HCT116 (cell line): ENCODE measurements around the gene DOCK1. TPM values are rescaled to one million over a fixed set of nuclear protein-coding genes. Genes with fewer than 3 reads are reported as not detected.

Experiments
- ATAC-seq: fragments of 200-7000 bp; cut with Tn5 transposase; 2 replicates; pipeline ENCODE4 v1.9.1; 2020; ENCODE audit warnings: mild to moderate bottlenecking, moderate library complexity
- BruUV-seq: library from RNA; stranded (reverse); fragments of 400-500 nt; replicated peaks from 2 replicates; lab custom pipeline; 2021; lab: Mats Ljungman, UMichigan
- CTCF ChIA-PET: fragments of 300-600 bp; sonication (Branson Sonifier 250); formaldehyde crosslinking; loops from one replicate; lab custom pipeline; 2021; ENCODE audit warnings: antibody characterized with exemption; lab: Charles Lee
- POLR2A ChIA-PET: fragments of 300-600, 350-600 bp; sonication (Branson Sonifier 250); formaldehyde crosslinking; loops from one replicate; lab custom pipeline; 2021; ENCODE audit warnings: antibody characterized with exemption; lab: Charles Lee
- RAD21 ChIA-PET, 2 experiments: fragments of 300-600 bp; sonication (Branson Sonifier 250); formaldehyde crosslinking; loops; one replicate each; lab custom pipeline; 2023; ENCODE audit warnings: low total read pairs in 2 of 2; ENCODE audit not compliant: uncharacterized antibody in 2 of 2, unreplicated experiment in 2 of 2, low non-redundant PET in 1 of 2; lab: Charles Lee
- DNase-seq: peaks from one replicate; pipeline ENCODE4 v3.0.0-alpha.2; 2010; ENCODE audit warnings: low read depth, low spot score
- H2AFZ ChIP-seq: fragments of 200-600 bp; shearing (Covaris generic), sonication (generic); 2 replicates; pipeline ENCODE4 v1.6.1; 2017; ENCODE audit warnings: low read depth, mixed run types, mixed read lengths, antibody characterized with exemption, low read length; ENCODE audit not compliant: poor library complexity, severe bottlenecking
- H3K27ac ChIP-seq: 2 replicates; pipeline ENCODE4 v1.5.1; 2012; ENCODE audit warnings: low read depth, low read length
- H3K27me3 ChIP-seq: fragments of 200-600 bp; sonication (generic); 2 replicates; pipeline ENCODE4 v1.6.1; 2016; ENCODE audit warnings: mixed run types, low read length, mixed read lengths; ENCODE audit not compliant: insufficient read depth
- H3K36me3 ChIP-seq, 2 experiments: fragments of 200-500 bp in 1 of 2; fragments of 200-600 bp in 1 of 2; sonication (Bioruptor generic) in 1 of 2; sonication (generic) in 1 of 2; 2 replicates each; pipeline versions ENCODE4 v1.5.1 to v1.6.1; 2014 to 2016; ENCODE audit warnings: low read length in 2 of 2, inconsistent platforms in 1 of 2, mixed read lengths in 1 of 2, mixed run types in 1 of 2; ENCODE audit not compliant: insufficient read depth in 2 of 2, control insufficient read depth in 1 of 2
- H3K4me1 ChIP-seq, 2 experiments: fragments of 200-600 bp in 1 of 2; sonication (generic) in 1 of 2; 2 replicates each; pipeline versions ENCODE4 v1.5.1 to v1.6.1; 2012 to 2017; ENCODE audit warnings: low read length in 2 of 2, inconsistent platforms in 1 of 2, mild to moderate bottlenecking in 1 of 2, mixed read lengths in 1 of 2, mixed run types in 1 of 2, moderate library complexity in 1 of 2; ENCODE audit not compliant: insufficient read depth in 2 of 2, control insufficient read depth in 1 of 2
- H3K4me2 ChIP-seq: fragments of 200-600 bp; sonication (generic); 2 replicates; pipeline ENCODE4 v1.6.1; 2017; ENCODE audit warnings: mixed run types, low read length, mixed read lengths
- H3K4me3 ChIP-seq, 2 experiments: fragments of 200-600 bp in 1 of 2; sonication (generic) in 1 of 2; replicated peaks in 1 of 2; 2 replicates each; pipeline ENCODE4 v1.5.1; 2011 to 2016; ENCODE audit warnings: low read length in 2 of 2, control low read depth in 1 of 2, low read depth in 1 of 2, mild to moderate bottlenecking in 1 of 2, mixed read lengths in 1 of 2, mixed run types in 1 of 2
- H3K79me2 ChIP-seq: fragments of 200-600 bp; sonication (generic); 2 replicates; pipeline ENCODE4 v1.6.1; 2017; ENCODE audit warnings: mild to moderate bottlenecking, mixed run types, low read length, moderate library complexity, mixed read lengths; ENCODE audit not compliant: insufficient read depth
- H3K9ac ChIP-seq: fragments of 200-600 bp; sonication (generic); 2 replicates; pipeline ENCODE4 v1.6.1; 2016; ENCODE audit warnings: low read length, mixed read lengths
- H3K9me2 ChIP-seq: fragments of 200-600 bp; sonication (generic), shearing (Covaris generic); 2 replicates; pipeline ENCODE4 v1.6.1; 2017; ENCODE audit warnings: mixed run types, mild to moderate bottlenecking, moderate library complexity; ENCODE audit not compliant: insufficient read depth
- H3K9me3 ChIP-seq, 2 experiments: fragments of 200-500 bp in 1 of 2; fragments of 200-600 bp in 1 of 2; sonication (Bioruptor generic) in 1 of 2; sonication (generic) in 1 of 2; 2 replicates each; pipeline ENCODE4 v1.6.1; 2014 to 2017; ENCODE audit warnings: low read length in 2 of 2, mixed read lengths in 2 of 2, inconsistent platforms in 1 of 2, low read depth in 1 of 2, mild to moderate bottlenecking in 1 of 2, mixed run types in 1 of 2, moderate library complexity in 1 of 2; ENCODE audit not compliant: control insufficient read depth in 1 of 2, insufficient read depth in 1 of 2
- H4K20me1 ChIP-seq: fragments of 200-600 bp; sonication (generic), shearing (Covaris generic); 2 replicates; pipeline ENCODE4 v1.6.1; 2017; ENCODE audit warnings: mixed run types, mild to moderate bottlenecking, moderate library complexity; ENCODE audit not compliant: insufficient read depth
- ATF3 ChIP-seq: IDR thresholded peaks from 2 replicates; pipeline ENCODE4 v1.6.1; 2012
- CBX3 ChIP-seq: IDR thresholded peaks from 2 replicates; pipeline ENCODE4 v1.6.1; 2012; ENCODE audit warnings: low read depth
- CEBPB ChIP-seq: IDR thresholded peaks from 2 replicates; pipeline ENCODE4 v1.6.1; 2012; ENCODE audit warnings: low read depth
- CTCF ChIP-seq, 3 experiments: fragments of 200-600 bp in 1 of 3; sonication (generic) in 1 of 3; IDR thresholded peaks in 2 of 3; conservative IDR thresholded peaks in 1 of 3; 2 replicates each; pipeline ENCODE4 v1.5.1; 2012 to 2017; ENCODE audit warnings: low read depth in 2 of 3, low read length in 2 of 3, antibody characterized with exemption in 1 of 3, borderline replicate concordance in 1 of 3, control low read depth in 1 of 3, mild to moderate bottlenecking in 1 of 3, mixed read lengths in 1 of 3, mixed run types in 1 of 3, moderate library complexity in 1 of 3; ENCODE audit not compliant: insufficient read depth in 1 of 3
- EGR1 ChIP-seq: IDR thresholded peaks from 2 replicates; pipeline ENCODE4 v1.6.1; 2012; ENCODE audit warnings: low read depth
- ELF1 ChIP-seq: IDR thresholded peaks from 2 replicates; pipeline ENCODE4 v1.6.1; 2012; ENCODE audit warnings: low read depth, borderline replicate concordance
- EZH2 ChIP-seq: fragments of 200-600 bp; sonication (generic); IDR thresholded peaks from 2 replicates; pipeline ENCODE4 v1.6.1; 2017; ENCODE audit warnings: antibody characterized with exemption, mixed run types
- EZH2phosphoT487 ChIP-seq: fragments of 200-600 bp; IDR thresholded peaks from 2 replicates; pipeline ENCODE4 v1.6.1; 2018; ENCODE audit warnings: antibody characterized with exemption, borderline replicate concordance
- FOSL1 ChIP-seq: IDR thresholded peaks from 2 replicates; pipeline ENCODE4 v1.6.1; 2012; ENCODE audit warnings: low read depth
- JUND ChIP-seq: IDR thresholded peaks from 2 replicates; pipeline ENCODE4 v1.6.1; 2012
- POLR2A ChIP-seq: IDR thresholded peaks from 2 replicates; pipeline ENCODE4 v1.7.0; 2011; ENCODE audit warnings: borderline replicate concordance; ENCODE audit not compliant: insufficient read depth, insufficient read length; ENCODE audit errors: extremely low read depth
- POLR2AphosphoS5 ChIP-seq: IDR thresholded peaks from 2 replicates; pipeline ENCODE4 v1.6.1; 2011; ENCODE audit warnings: mild to moderate bottlenecking, low read depth, low read length, moderate library complexity
- RAD21 ChIP-seq: IDR thresholded peaks from 2 replicates; pipeline ENCODE4 v1.6.1; 2012; ENCODE audit warnings: low read depth, mild to moderate bottlenecking
- REST ChIP-seq: IDR thresholded peaks from 2 replicates; pipeline ENCODE4 v1.6.1; 2012; ENCODE audit warnings: low read depth
- SP1 ChIP-seq: IDR thresholded peaks from 2 replicates; pipeline ENCODE4 v1.6.1; 2012; ENCODE audit warnings: low read depth
- SRF ChIP-seq: IDR thresholded peaks from 2 replicates; pipeline ENCODE4 v1.6.1; 2012; ENCODE audit warnings: low read depth
- YY1 ChIP-seq: IDR thresholded peaks from 2 replicates; pipeline ENCODE4 v1.6.1; 2011; ENCODE audit warnings: low read length, low read depth, moderate library complexity, mild to moderate bottlenecking; ENCODE audit not compliant: insufficient replicate concordance; ENCODE audit errors: extremely low read depth
- ZBTB33 ChIP-seq: IDR thresholded peaks from 2 replicates; pipeline ENCODE4 v1.6.1; 2011; ENCODE audit warnings: mild to moderate bottlenecking, low read length, moderate library complexity; ENCODE audit not compliant: insufficient replicate concordance; ENCODE audit errors: extremely low read depth
- ZFX ChIP-seq: fragments of 450-650 bp; IDR thresholded peaks from 2 replicates; pipeline ENCODE4 v1.6.1; 2017
- ZNF274 ChIP-seq: fragments of 200-500 bp; sonication (Bioruptor generic); IDR thresholded peaks from 2 replicates; pipeline ENCODE4 v1.6.1; 2014; ENCODE audit warnings: mild to moderate bottlenecking, low read depth, low read length, inconsistent platforms
- intact Hi-C: fragments of 100-400 bp; cut with micrococcal nuclease; formaldehyde crosslinking; loops from 2 replicates; pipeline ENCODE4 v1.10.0; 2022
- total RNA-seq: library from RNA; stranded (reverse); gene quantifications from one replicate; pipeline ENCODE4 v1.2.1, GENCODE V29; 2021; ENCODE audit not compliant: unreplicated experiment

DOCK1 gene
- total RNA-seq, 1 experiment from 2014 or later = 46.5 TPM

GRCh38 chr10:127159648-127160245 is 254.5 kb downstream of the DOCK1 start:
- Histone ChIP-seq H3K4me2 (no peak overlapping the region), H3K4me3 (no peak overlapping the region), H3K36me3 (no peaks in the 10 kb centered on the region), H3K27me3 (no peaks in the 10 kb centered on the region), H2AFZ (no peak overlapping the region), H4K20me1 (peaks cover 4% of the 10 kb centered on the region; the same call in 1 of the 2 replicates)
- DNase-seq = no peak
- POLR2A ChIA-PET = no interaction called here
- intact Hi-C loops = no loop called here
- TF ChIP-seq POLR2AphosphoS5 (no peak), SRF (no peak), POLR2A (no peak), ELF1 (no peak), YY1 (no peak), EZH2 (no peak), EGR1 (no peak), EZH2phosphoT487 (no peak), SP1 (no peak), CEBPB (no peak), CBX3 (no peak), RAD21 (no peak), ZBTB33 (no peak), FOSL1 (no peak), REST (no peak), ATF3 (no peak), ZNF274 (no peak), ZFX (no peak), JUND (no peak), CTCF (IDR thresholded peaks at IDR 0.05 in 2 of 3, conservative IDR thresholded peaks at IDR 0.05 in 1 of 3; ENCODE audit: borderline replicate concordance in 1 of 3, insufficient read depth in 1 of 3, low read depth in 2 of 3, low read length in 2 of 3) (no peak)
- TF ChIP-seq, all 23 proteins: peak for 0
- no peak for ATAC-seq
- Histone ChIP-seq H3K9ac (no peak overlapping the region), H3K9me3 (no peaks in the 10 kb centered on the region), H3K27ac (no peak overlapping the region), H3K9me2 (no peaks in the 10 kb centered on the region), H3K4me1 (no peaks in the 10 kb centered on the region), H3K79me2 (no peaks in the 10 kb centered on the region)
- ChIA-PET RAD21 (no interaction called here), CTCF (no interaction called here)
- BruUV-seq = no TSS peak
